Osteoblast (primary cell): ENCODE measurements around the gene RPS6KA2. TPM values are rescaled to one million over a fixed set of nuclear protein-coding genes. Genes with fewer than 3 reads are reported as not detected.

Source experiments
- DNase-seq: peaks from one replicate; pipeline ENCODE4 v3.0.0; 2011; ENCODE audit warnings: low spot score, mixed read lengths; ENCODE audit not compliant: insufficient read length; ENCODE audit errors: missing footprints
- H2AFZ ChIP-seq: 2 replicates; pipeline ENCODE4 v1.6.0; 2011; ENCODE audit warnings: mild to moderate bottlenecking, low read length
- H3K27ac ChIP-seq: 2 replicates; pipeline ENCODE4 v1.5.1; 2011; ENCODE audit warnings: mild to moderate bottlenecking, low read depth, low read length, moderate library complexity
- H3K27me3 ChIP-seq: 2 replicates; pipeline ENCODE4 v1.6.0; 2012; ENCODE audit warnings: mild to moderate bottlenecking, control low read depth, inconsistent platforms, low read length, moderate library complexity; ENCODE audit not compliant: insufficient read depth
- H3K36me3 ChIP-seq: 2 replicates; pipeline ENCODE4 v1.5.1; 2011; ENCODE audit warnings: mild to moderate bottlenecking, low read length, control low read depth, moderate library complexity; ENCODE audit not compliant: insufficient read depth
- H3K4me1 ChIP-seq: 2 replicates; pipeline ENCODE4 v1.5.1; 2011; ENCODE audit warnings: mild to moderate bottlenecking, low read length, control low read depth, moderate library complexity; ENCODE audit not compliant: insufficient read depth
- H3K4me2 ChIP-seq: 2 replicates; pipeline ENCODE4 v1.6.0; 2011; ENCODE audit warnings: mild to moderate bottlenecking, low read length; ENCODE audit not compliant: insufficient read depth
- H3K4me3 ChIP-seq: fragments of 200-600 bp; sonication (generic); 3 replicates; pipeline ENCODE4 v1.5.1; 2012; ENCODE audit warnings: mild to moderate bottlenecking, low read length, inconsistent platforms; ENCODE audit not compliant: insufficient read depth
- H3K79me2 ChIP-seq: 2 replicates; pipeline ENCODE4 v1.6.0; 2012; ENCODE audit warnings: mild to moderate bottlenecking, low read length, control low read depth, inconsistent platforms; ENCODE audit not compliant: insufficient read depth
- H3K9me3 ChIP-seq: 2 replicates; pipeline ENCODE4 v1.5.1; 2011; ENCODE audit warnings: low read depth, low read length, control low read depth
- H4K20me1 ChIP-seq: 2 replicates; pipeline ENCODE4 v1.6.0; 2012; ENCODE audit warnings: mild to moderate bottlenecking, low read length, control low read depth; ENCODE audit not compliant: insufficient read depth
- CTCF ChIP-seq: IDR thresholded peaks from 2 replicates; pipeline ENCODE4 v1.5.1; 2011; ENCODE audit warnings: mild to moderate bottlenecking, low read depth, low read length, moderate library complexity; ENCODE audit errors: extremely low read depth
- total RNA-seq: library from RNA; depleted of rRNA; stranded (reverse); fragments of >200 nt; gene quantifications from 2 replicates; pipeline ENCODE4 v1.2.3, GENCODE V29; 2012

RPS6KA2 gene
- total RNA-seq, 1 donor, result 113 TPM

- H2AFZ ChIP-seq, result no peak overlapping the region
- H3K27ac ChIP-seq, result no peak overlapping the region
- DNase-seq, result no peak
- no peaks in the 10 kb centered on the region for H4K20me1 ChIP-seq
- H3K4me1 ChIP-seq, result no peaks in the 10 kb centered on the region
- no peak for TF ChIP-seq CTCF
- no peak overlapping the region for H3K4me3 ChIP-seq
- no peaks in the 10 kb centered on the region for H3K36me3 ChIP-seq
- no peaks in the 10 kb centered on the region for H3K79me2 ChIP-seq
- H3K27me3 ChIP-seq, result peaks cover 26% of the 10 kb centered on the region
- H3K9me3 ChIP-seq, result no peaks in the 10 kb centered on the region
- no peak overlapping the region for H3K4me2 ChIP-seq
Measured at GRCh38 chr6:166670013-166670412, 43.0 kb upstream of the RPS6KA2 start.

- H3K4me2 ChIP-seq, result no peak overlapping the region
Measured at GRCh38 chr6:166667796-166668610, 41.0 kb upstream of the RPS6KA2 start.

GRCh38 chr6:166664135-166664534 lies 37.1 kb upstream of the RPS6KA2 start:
- H3K36me3 ChIP-seq, result no peaks in the 10 kb centered on the region
- peaks cover 28% of the 10 kb centered on the region for H3K27me3 ChIP-seq
- no peak for DNase-seq
- H3K9me3 ChIP-seq, result no peaks in the 10 kb centered on the region
- no peak for TF ChIP-seq CTCF
- no peak overlapping the region for H3K27ac ChIP-seq
- H3K4me2 ChIP-seq, result no peak overlapping the region
- H2AFZ ChIP-seq, result no peak overlapping the region
- no peak overlapping the region for H3K4me3 ChIP-seq
- no peaks in the 10 kb centered on the region for H4K20me1 ChIP-seq
- H3K79me2 ChIP-seq, result no peaks in the 10 kb centered on the region
- no peaks in the 10 kb centered on the region for H3K4me1 ChIP-seq

More at GRCh38 chr6:166667796-166668610, 41.0 kb upstream of the RPS6KA2 start:
- Histone ChIP-seq H2AFZ (no peak overlapping the region), H3K36me3 (no peaks in the 10 kb centered on the region), H3K79me2 (no peaks in the 10 kb centered on the region), H4K20me1 (no peaks in the 10 kb centered on the region), H3K27ac (no peak overlapping the region), H3K9me3 (no peaks in the 10 kb centered on the region), H3K4me3 (no peak overlapping the region), H3K27me3 (peaks cover 38% of the 10 kb centered on the region), H3K4me1 (no peaks in the 10 kb centered on the region)
- DNase-seq, result no peak
- no peak for TF ChIP-seq CTCF

- Histone ChIP-seq H3K4me2 (no peak overlapping the region), H3K27ac (no peak overlapping the region), H3K27me3 (peaks cover 28% of the 10 kb centered on the region), H3K4me1 (no peaks in the 10 kb centered on the region), H3K4me3 (no peak overlapping the region), H2AFZ (no peak overlapping the region), H3K36me3 (no peaks in the 10 kb centered on the region), H4K20me1 (no peaks in the 10 kb centered on the region), H3K79me2 (no peaks in the 10 kb centered on the region), H3K9me3 (no peaks in the 10 kb centered on the region)
- no peak for TF ChIP-seq CTCF
- DNase-seq, result no peak
Measured at GRCh38 chr6:166663568-166663967, 36.5 kb upstream of the RPS6KA2 start.
